ENCODE data around the gene SLC28A2. TPM values are rescaled to one million over a fixed set of nuclear protein-coding genes. Genes with fewer than 3 reads are reported as not detected.
"Not testable (repeated sequence)": the region's sequence is repeated elsewhere in the genome, so short reads cannot be mapped to it uniquely, and the experiment has no call there.

The SLC28A2 gene
- total and polyA plus RNA-seq, 9 of the 15 experiments (the other 6 are each of a cell fraction or from before 2014, with no cell fraction given) = 0.03 to 0.04 TPM; not detected in 7

GRCh38 chr15:45234562-45235235 lies 17.3 kb upstream of the SLC28A2 start:
- H3K9me1 ChIP-seq (ENCODE audit: control insufficient read depth, insufficient read depth, low read length) = no peaks in the 10 kb centered on the region
- POLR2A ChIA-PET = interaction anchor here (0.5 kb wide), 1 partner anchor 22 kb away, joined by 4 read pairs; no protein-coding TSS in a partner anchor
- intact Hi-C loops (cut with micrococcal nuclease) = no loop called here

GRCh38 chr15:45236806-45237205 lies 15.2 kb upstream of the SLC28A2 start:
- H3K36me3 ChIP-seq (ENCODE audit: control insufficient read depth, insufficient read depth, low read length); H3K9me3 ChIP-seq (replicated peaks; ENCODE audit: control insufficient read depth, insufficient read depth, low read depth, low read length); H3K4me3 ChIP-seq; H3K9me1 ChIP-seq (ENCODE audit: control insufficient read depth, insufficient read depth, low read length); DNase-seq (ENCODE audit: extremely low read depth in 1 of 4, low spot score in 3 of 4); BruUV-seq (replicated peaks); H2AFZ ChIP-seq (ENCODE audit: low read depth, low read length); CTCF ChIA-PET (ENCODE audit: low intra/inter-chr PET ratio); H3K79me2 ChIP-seq (ENCODE audit: control insufficient read depth, insufficient read depth, low read length); H3K27ac ChIP-seq (ENCODE audit: extremely low read depth, low read depth, low read length); in situ Hi-C loops (cut with MboI); intact Hi-C loops (cut with micrococcal nuclease); H3K9ac ChIP-seq (ENCODE audit: insufficient read depth in 1 of 2, low read depth in 2 of 2, low read length in 2 of 2); H3K4me1 ChIP-seq (replicated peaks in 1 of 2; ENCODE audit: control insufficient read depth in 2 of 2, insufficient read depth in 2 of 2, low read length in 2 of 2); H4K20me1 ChIP-seq (replicated peaks; ENCODE audit: control insufficient read depth, insufficient read depth, low read length); POLR2A ChIA-PET; FAIRE-seq; H3K4me2 ChIP-seq (ENCODE audit: insufficient read depth, low read length); ATAC-seq; H3K27me3 ChIP-seq (ENCODE audit: control insufficient read depth in 2 of 2, insufficient read depth in 2 of 2, low read length in 2 of 2): not testable (repeated sequence)
- 0% methylated on average over 6 of the region's 6 CpGs for WGBS (ENCODE audit: insufficient coverage, low coverage, missing lambda C conversion rate)

More at GRCh38 chr15:45234562-45235235, 17.3 kb upstream of the SLC28A2 start:
- Histone ChIP-seq H3K27ac (ENCODE audit: extremely low read depth, low read depth, low read length) (no peak overlapping the region), H3K4me2 (ENCODE audit: insufficient read depth, low read length) (no peak overlapping the region), H3K36me3 (ENCODE audit: control insufficient read depth, insufficient read depth, low read length) (no peaks in the 10 kb centered on the region), H3K79me2 (ENCODE audit: control insufficient read depth, insufficient read depth, low read length) (no peaks in the 10 kb centered on the region), H3K9me3 (replicated peaks; ENCODE audit: control insufficient read depth, insufficient read depth, low read depth, low read length) (no peaks in the 10 kb centered on the region), H3K9ac (ENCODE audit: insufficient read depth in 1 of 2, low read depth in 2 of 2, low read length in 2 of 2) (no peak overlapping the region), H2AFZ (ENCODE audit: low read depth, low read length) (no peak overlapping the region), H4K20me1 (replicated peaks; ENCODE audit: control insufficient read depth, insufficient read depth, low read length) (no peaks in the 10 kb centered on the region), H3K4me1 (replicated peaks in 1 of 2; ENCODE audit: control insufficient read depth in 2 of 2, insufficient read depth in 2 of 2, low read length in 2 of 2) (no peaks in the 10 kb centered on the region), H3K4me3 (no peak overlapping the region), H3K27me3 (ENCODE audit: control insufficient read depth in 2 of 2, insufficient read depth in 2 of 2, low read length in 2 of 2) (no peaks in the 10 kb centered on the region)
- 0% methylated on average over 10 of the region's 11 CpGs for WGBS (ENCODE audit: insufficient coverage, low coverage, missing lambda C conversion rate)
- in situ Hi-C loops (cut with MboI) = no loop called here
- no TSS peak for BruUV-seq (replicated peaks)
- DNase-seq (ENCODE audit: extremely low read depth in 1 of 4, low spot score in 3 of 4) (no peak), FAIRE-seq (no peak), ATAC-seq (no peak)
- CTCF ChIA-PET (ENCODE audit: low intra/inter-chr PET ratio) = no interaction called here
- TF ChIP-seq IRF9 (tag; IDR thresholded peaks at IDR 0.05) (no peak), ZFP91 (CRISPR knock-in tag; IDR thresholded peaks at IDR 0.05) (no peak), CBX5 (IDR thresholded peaks at IDR 0.05; ENCODE audit: borderline replicate concordance, low read depth) (peak; percentile 83), ZFPM2 (CRISPR knock-in tag; IDR thresholded peaks at IDR 0.05) (no peak), TCF3 (CRISPR knock-in tag; IDR thresholded peaks at IDR 0.05) (no peak), SMARCC2 (IDR thresholded peaks at IDR 0.05; ENCODE audit: low read depth) (no peak), CBX3 (IDR thresholded peaks at IDR 0.05; ENCODE audit: borderline replicate concordance in 1 of 2, low read length in 2 of 2) (peak in 1 of 2 experiments; percentile 66; a peak in 1 of 3 replicates)
